ENCODE results near the gene TNRC6C. TPM values are rescaled to one million over a fixed set of nuclear protein-coding genes. Genes with fewer than 3 reads are reported as not detected.

Gene TNRC6C
- total and polyA plus RNA-seq, 4 donors = 1.3 to 7.7 (median 2.9) TPM

- no peak for TF ChIP-seq HNF4G (IDR thresholded peaks at IDR 0.05)
- no peak for TF ChIP-seq RAD21 (IDR thresholded peaks at IDR 0.05)
- no peak for TF ChIP-seq TAF1 (conservative IDR thresholded peaks at IDR 0.05)
Measured at GRCh38 chr17:78002166-78002565, 43.7 kb downstream of the TNRC6C start (continued).

GRCh38 chr17:78005452-78006171 is 47.1 kb downstream of the TNRC6C start:
- no peaks in the 10 kb centered on the region for H3K9me3 ChIP-seq (ENCODE audit: control insufficient read depth in 4 of 4, low read length in 3 of 4)
- no peak overlapping the region for H3K9ac ChIP-seq (ENCODE audit: low read depth in 1 of 2, low read length in 2 of 2)
- H3K4me3 ChIP-seq (ENCODE audit: low read depth in 1 of 3, low read length in 3 of 3) = no peak overlapping the region
- 86% methylated on average over 3 of the region's 3 CpGs for WGBS
- TF ChIP-seq TAF1 (conservative IDR thresholded peaks at IDR 0.05) = no peak
- no peak for TF ChIP-seq ZBTB33 (IDR thresholded peaks at IDR 0.05)
- no peak for TF ChIP-seq NR2F2 (IDR thresholded peaks at IDR 0.05)
- TF ChIP-seq MAX (IDR thresholded peaks at IDR 0.05) = no peak
- no peak for TF ChIP-seq SP1 (IDR thresholded peaks at IDR 0.05)
- no peak for TF ChIP-seq ATF3 (IDR thresholded peaks at IDR 0.05)
- TF ChIP-seq CTCF (IDR thresholded peaks at IDR 0.05; ENCODE audit: low read depth, low read length, missing input control) = no peak
- no peak for TF ChIP-seq YY1 (IDR thresholded peaks at IDR 0.05)
- TF ChIP-seq RXRA (IDR thresholded peaks at IDR 0.05) = no peak
- TF ChIP-seq FOXA2 (IDR thresholded peaks at IDR 0.05) = no peak
- TF ChIP-seq HNF4A (conservative IDR thresholded peaks at IDR 0.05) = no peak
- no peak for TF ChIP-seq JUND (IDR thresholded peaks at IDR 0.05)
- no peak for TF ChIP-seq GABPA (IDR thresholded peaks at IDR 0.05 in 1 of 2, conservative IDR thresholded peaks at IDR 0.05 in 1 of 2)
- TF ChIP-seq RAD21 (IDR thresholded peaks at IDR 0.05) = no peak
- no peak for TF ChIP-seq FOXA1 (IDR thresholded peaks at IDR 0.05)
- TF ChIP-seq REST (IDR thresholded peaks at IDR 0.05) = no peak
- no peak for DNase-seq (ENCODE audit: low spot score)
- no peaks in the 10 kb centered on the region for H3K27me3 ChIP-seq (ENCODE audit: control insufficient read depth in 4 of 4, insufficient read depth in 4 of 4, low read length in 3 of 4)
- no peak overlapping the region for H3K27ac ChIP-seq (ENCODE audit: low read depth in 1 of 2, low read length in 2 of 2)
- H3K4me1 ChIP-seq (ENCODE audit: control insufficient read depth in 4 of 4, insufficient read depth in 4 of 4, low read length in 3 of 4) = no peaks in the 10 kb centered on the region
- H3K36me3 ChIP-seq (ENCODE audit: control insufficient read depth in 4 of 4, insufficient read depth in 3 of 4, low read depth in 1 of 4, low read length in 3 of 4) = peaks cover 0 to 3% (median under 1%) of the 10 kb centered on the region in 4 donors
